Iris pigment epithelial cell (primary cell): Measurements from ENCODE around the gene TRNP1.
"Not testable (repeated sequence)": the region's sequence is repeated elsewhere in the genome, so short reads cannot be mapped to it uniquely, and the experiment has no call there.

Source experiments
- DNase-seq: peaks from one replicate; pipeline ENCODE4 v3.0.0-alpha.2; 2011; ENCODE audit warnings: low read depth

Gene TRNP1

GRCh38 chr1:26993237-26994019 lies at the start of gene TRNP1:
Gene TRNP1 (plus strand): TSS chr1:26993692. CDS start chr1:26993787, 95 bp downstream.
- DNase-seq: peak; percentile 78

GRCh38 chr1:26945138-26945537 lies 48.4 kb upstream of the TRNP1 start:
- no peak for DNase-seq

GRCh38 chr1:26945728-26946127 lies 47.8 kb upstream of the TRNP1 start:
- DNase-seq: no peak

DNA sequence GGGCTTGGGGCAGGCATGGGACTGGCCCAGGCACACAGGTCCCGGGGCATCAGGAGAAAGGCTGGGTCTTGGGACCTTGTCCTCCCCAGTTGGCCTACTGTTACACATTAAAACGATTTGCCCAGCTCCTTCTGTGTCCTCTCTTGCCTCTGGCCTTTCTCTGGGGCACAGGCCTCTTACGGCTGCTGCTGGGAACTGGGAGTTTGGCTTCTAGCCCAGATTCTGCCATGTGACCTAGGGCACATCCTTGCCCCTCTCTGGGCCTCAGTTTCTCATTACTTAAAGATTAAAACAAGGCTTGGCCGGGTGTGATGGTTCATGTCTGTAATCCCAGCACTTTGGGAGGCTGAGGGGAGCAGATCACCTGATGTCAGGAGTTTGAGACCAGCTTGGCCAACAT lies 47.2 kb upstream of the TRNP1 start:
- DNase-seq: no peak

GRCh38 chr1:26948725-26949057 lies 44.8 kb upstream of the TRNP1 start:
- DNase-seq: not testable (repeated sequence)

GRCh38 chr1:26949266-26949925 lies 44.1 kb upstream of the TRNP1 start:
- DNase-seq: no peak

- no peak for DNase-seq
Observed at GRCh38 chr1:26949926-26950319, 43.6 kb upstream of the TRNP1 start.

DNA sequence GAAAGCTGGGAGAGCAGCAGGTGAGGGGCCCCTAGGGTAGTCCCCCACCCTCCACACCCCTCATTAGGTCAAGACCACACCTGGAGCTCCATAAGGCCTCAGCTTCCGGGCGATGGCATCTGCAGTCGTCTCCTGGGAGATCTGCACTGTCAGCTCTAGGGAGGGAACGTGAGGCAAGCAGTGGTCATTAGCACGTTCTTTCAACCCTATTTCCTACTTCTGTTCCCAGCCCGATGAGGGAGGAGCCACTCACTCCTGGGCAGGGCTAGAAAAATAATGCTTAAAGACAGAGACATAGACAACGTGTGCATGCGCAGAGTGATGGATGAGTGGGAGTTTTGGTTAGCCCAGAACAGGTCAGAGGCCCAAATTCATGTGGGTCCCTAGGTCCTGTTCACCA lies 42.9 kb upstream of the TRNP1 start:
- no peak for DNase-seq

DNA sequence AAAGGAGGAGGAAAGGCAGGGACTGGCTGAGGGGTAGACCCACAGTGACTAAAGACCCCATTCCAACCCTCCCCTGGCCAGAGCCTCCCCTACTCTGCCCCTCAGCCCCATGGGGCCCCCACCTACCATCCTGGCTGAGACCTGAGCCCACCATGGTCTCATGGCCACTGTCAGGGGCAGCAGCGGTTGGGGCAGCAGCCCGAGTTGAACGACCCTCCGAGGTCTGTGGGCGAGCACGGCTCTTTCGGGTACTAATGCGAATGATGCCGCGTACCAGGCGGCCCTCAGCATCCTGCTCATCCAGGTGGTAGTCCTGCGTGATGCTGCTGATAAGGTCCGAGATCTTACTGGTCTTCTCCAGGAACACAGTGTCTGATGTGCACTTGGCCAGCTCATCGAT lies 42.3 kb upstream of the TRNP1 start:
- DNase-seq: no peak

DNA sequence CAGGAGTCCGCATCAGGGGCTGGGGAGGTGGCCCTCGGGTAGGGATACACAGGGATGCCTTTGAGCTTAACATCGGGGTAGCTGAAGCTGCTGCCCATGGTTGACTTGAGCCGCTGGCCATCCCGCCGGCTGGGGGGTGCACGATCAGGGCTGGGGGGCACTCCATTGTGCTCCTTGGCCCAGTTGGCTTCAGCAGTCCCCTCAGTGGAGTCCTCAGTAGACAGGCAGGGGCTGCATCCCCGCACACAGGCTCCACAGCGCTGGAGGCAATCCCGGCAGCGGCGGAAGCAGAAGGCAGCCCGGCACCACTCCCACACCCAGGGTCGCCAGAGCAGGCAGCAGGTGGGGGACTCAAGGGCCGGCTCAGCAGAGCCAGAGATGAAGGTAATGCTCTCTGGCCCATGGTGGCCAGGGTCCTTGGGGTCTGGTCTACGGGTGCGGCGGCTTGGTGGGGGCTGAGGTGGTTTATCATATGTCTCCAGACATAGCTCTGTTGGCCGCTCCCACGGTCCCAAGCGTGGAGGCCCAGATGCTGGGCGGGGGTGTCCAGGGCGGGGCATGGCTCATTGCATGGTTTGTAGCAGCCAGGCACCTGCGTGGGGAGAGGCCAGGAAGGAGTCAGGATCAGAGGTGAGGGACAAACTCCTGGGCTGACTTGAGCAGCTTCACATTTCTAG lies 41.5 kb upstream of the TRNP1 start:
- DNase-seq: no peak

- DNase-seq: no peak
Observed at GRCh38 chr1:26953374-26953773, 40.1 kb upstream of the TRNP1 start.

DNA sequence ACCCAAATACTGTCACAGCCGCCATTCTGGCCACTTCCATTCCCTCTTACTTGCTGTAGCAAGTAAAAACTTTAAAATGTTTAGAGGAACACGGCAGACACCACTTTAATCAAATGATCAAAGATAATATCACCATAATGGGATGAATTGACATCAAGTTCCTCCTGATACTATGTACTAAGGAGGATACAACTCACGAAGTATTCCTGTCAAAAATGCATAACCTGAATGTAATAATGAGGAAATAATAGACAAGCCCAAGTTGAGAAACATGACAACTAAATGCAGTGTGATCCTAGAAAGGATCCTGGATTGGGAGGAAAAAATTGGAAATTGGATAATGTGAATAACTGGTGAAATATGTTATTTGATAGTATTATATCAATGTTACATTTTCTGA lies 37.2 kb upstream of the TRNP1 start:
- DNase-seq: no peak

DNA sequence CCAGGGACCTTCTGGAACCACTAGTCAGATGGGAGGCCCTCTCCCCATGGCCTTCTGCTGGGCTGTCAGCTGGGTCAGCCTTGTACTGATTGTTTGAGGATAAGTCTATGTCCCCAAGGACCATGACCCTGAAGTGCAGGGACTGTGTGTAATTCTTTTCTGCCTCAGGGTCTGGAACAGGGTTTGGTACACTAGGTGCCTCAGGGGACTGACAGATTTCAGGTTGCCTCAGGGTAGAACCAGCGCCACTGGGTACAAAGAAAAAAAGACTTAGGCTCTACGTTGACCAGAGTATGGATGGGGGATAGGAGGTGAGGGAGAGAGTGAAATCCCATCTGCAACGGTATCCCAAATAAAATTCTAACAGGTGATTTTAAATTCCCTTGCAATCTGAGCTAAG lies 36.2 kb upstream of the TRNP1 start:
- no peak for DNase-seq

GRCh38 chr1:26959270-26959669 lies 34.2 kb upstream of the TRNP1 start:
- no peak for DNase-seq

- no peak for DNase-seq
Observed at GRCh38 chr1:26959722-26960624, 33.5 kb upstream of the TRNP1 start, which contains the start of gene KDF1. Gene KDF1 (minus strand): TSS chr1:26960468. CDS start chr1:26952380, 8,088 bp downstream.

- no peak for DNase-seq
Observed at GRCh38 chr1:26960625-26960966, 32.9 kb upstream of the TRNP1 start.

- peak; percentile 99 for DNase-seq
Observed at GRCh38 chr1:26961826-26962225, 31.7 kb upstream of the TRNP1 start.

- DNase-seq: no peak
Observed at GRCh38 chr1:26965213-26965612, 28.3 kb upstream of the TRNP1 start.

GRCh38 chr1:26965628-26966027 lies 27.9 kb upstream of the TRNP1 start:
- DNase-seq: no peak

GRCh38 chr1:26970810-26971209 lies 22.7 kb upstream of the TRNP1 start:
- no peak for DNase-seq

DNA sequence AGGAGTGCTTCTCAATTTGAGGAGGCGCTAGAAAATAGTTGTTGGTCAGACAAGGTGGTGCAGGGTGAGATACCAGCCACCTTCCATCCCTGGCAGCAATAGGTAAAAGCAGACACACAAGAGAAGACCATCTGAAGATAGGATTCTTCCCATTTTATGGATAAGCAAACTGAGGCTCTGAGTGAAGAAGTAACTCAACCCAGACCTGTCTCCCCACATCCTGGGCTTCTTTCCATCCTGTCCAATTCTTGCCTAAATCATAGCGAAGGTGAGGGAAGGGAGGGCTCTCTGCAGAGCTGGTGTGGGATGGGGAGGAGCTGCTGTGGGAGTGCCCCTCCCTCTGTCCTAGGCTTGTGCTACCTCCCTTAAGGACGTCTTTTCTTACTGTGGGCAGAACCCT lies 21.9 kb upstream of the TRNP1 start:
- no peak for DNase-seq

DNA sequence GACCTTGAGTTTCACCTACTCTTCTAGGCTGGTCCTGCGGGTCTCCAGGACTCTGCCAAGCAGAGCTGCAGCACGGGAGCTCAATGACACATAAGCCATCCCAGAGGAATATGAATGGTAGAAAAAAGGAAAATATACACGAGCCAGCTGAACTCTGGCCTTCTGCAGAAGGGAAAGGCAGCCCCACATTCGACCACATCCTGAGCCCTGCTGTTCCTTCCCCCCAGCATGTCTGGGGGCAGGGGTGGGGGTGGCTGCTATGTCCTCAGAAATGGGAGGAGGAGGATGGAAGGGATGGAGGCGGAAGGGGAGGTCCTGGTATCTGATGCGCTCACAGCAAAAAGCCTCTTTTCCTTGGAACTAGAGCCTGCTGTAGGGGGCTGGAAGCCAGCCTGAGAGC lies 21.1 kb upstream of the TRNP1 start:
- DNase-seq: no peak
